Tibial nerve (tissue), 4 donors: ENCODE data around the gene ATG7. TPM values are rescaled to one million over a fixed set of nuclear protein-coding genes. Genes with fewer than 3 reads are reported as not detected.

Experiments used
- DNase-seq, 2 donors: peaks; one replicate each; pipeline ENCODE4 v3.0.0-alpha.2; 2019; ENCODE audit warnings: low spot score in 2 of 2
- H3K27ac ChIP-seq, 4 donors: fragments of 200-600 bp; sonication (generic) in 3 of 4; one replicate each; pipeline ENCODE4 v1.5.1; 2017 to 2019; ENCODE audit warnings: mild to moderate bottlenecking in 1 of 4
- H3K27me3 ChIP-seq, 2 donors: fragments of 200-600 bp; sonication (generic) in 1 of 2; one replicate each; pipeline versions ENCODE4 v1.5.1 to v1.6.0; 2017 to 2019
- H3K36me3 ChIP-seq, 3 donors: fragments of 200-600 bp; sonication (generic); one replicate each; pipeline ENCODE4 v1.5.1; 2018 to 2019
- H3K4me1 ChIP-seq, 4 donors: fragments of 200-600 bp; sonication (generic) in 3 of 4; one replicate each; pipeline ENCODE4 v1.5.1; 2017 to 2019
- H3K4me3 ChIP-seq, 4 donors: fragments of 200-600 bp; sonication (generic) in 3 of 4; one replicate each; pipeline ENCODE4 v1.5.1; 2017 to 2019; ENCODE audit warnings: mild to moderate bottlenecking in 1 of 4, moderate library complexity in 1 of 4
- H3K9me3 ChIP-seq, 4 donors: fragments of 200-600 bp; sonication (generic) in 3 of 4; one replicate each; pipeline ENCODE4 v1.5.1; 2017 to 2019
- EP300 ChIP-seq, 2 donors: sonication (generic); formaldehyde crosslinking; IDR thresholded peaks; one replicate each; pipeline ENCODE4 v1.6.1; 2017; ENCODE audit warnings: antibody characterized with exemption in 2 of 2, mild to moderate bottlenecking in 1 of 2
- POLR2A ChIP-seq, 2 donors: fragments of 450-650 bp; IDR thresholded peaks; one replicate each; pipeline ENCODE4 v1.6.1; 2017; ENCODE audit warnings: antibody characterized with exemption in 2 of 2, mild to moderate bottlenecking in 2 of 2, moderate library complexity in 2 of 2
- WGBS, 2 donors: methylation state at CpG; one replicate each; pipeline ENCODE4 v1.1.5; 2018; 5-methylcytosine and 5-hydroxymethylcytosine counted together
- total RNA-seq, 4 donors: library from RNA; depleted of rRNA; stranded (reverse); fragments of >200 nt; gene quantifications; one replicate each; pipeline ENCODE4 v1.1.0, GENCODE V29; 2016
- TF ChIP-seq, protein P1 (sequence below), 5 experiments: fragments of 200-600 bp in 3 of 5; fragments of 450-650 bp in 2 of 5; sonication (generic) in 3 of 5; IDR thresholded peaks; one replicate each; pipeline ENCODE4 v1.5.1; 2016 to 2019; ENCODE audit warnings: antibody characterized with exemption in 5 of 5, mild to moderate bottlenecking in 3 of 5, moderate library complexity in 2 of 5

The ATG7 gene
- total RNA-seq, 4 donors from 2014 or later = 71.0 to 94.0 (median 76.2) TPM

DNA sequence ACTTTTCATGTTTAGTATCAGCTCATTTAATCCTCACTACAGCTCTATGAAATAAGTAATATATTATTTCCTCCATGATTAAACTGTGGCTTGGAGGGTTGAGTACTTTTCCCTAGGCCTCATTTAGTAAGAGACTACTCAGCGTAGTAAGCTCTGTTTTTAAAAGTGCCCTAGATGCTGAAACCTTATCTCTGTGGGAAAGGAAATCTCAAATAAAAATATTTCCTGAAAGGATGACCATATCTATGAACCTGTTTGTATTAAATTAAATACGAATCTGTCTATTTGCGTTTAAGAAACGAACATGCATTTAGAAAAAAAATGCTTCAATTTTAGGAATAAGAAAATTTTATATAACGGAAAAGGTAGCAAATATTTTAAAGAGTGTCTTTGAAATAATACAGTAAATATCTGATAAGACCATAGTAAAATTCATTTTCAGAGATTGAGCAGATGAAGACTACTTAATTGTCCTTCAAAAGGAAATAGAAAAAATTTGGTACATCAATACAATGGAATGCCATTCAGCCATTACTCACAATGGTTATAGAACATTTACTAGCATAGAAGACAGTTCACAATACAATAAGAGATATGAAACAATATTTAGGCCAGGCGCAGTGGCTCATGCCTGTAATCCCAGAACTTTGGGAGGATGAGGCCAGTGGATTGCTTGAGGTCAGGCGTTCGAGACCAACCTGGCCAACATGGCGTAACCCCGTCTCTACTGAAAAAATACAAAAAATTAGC is 56.2 kb downstream of the ATG7 start:
- no peak for DNase-seq
- WGBS, 2 donors = 96% methylated on average over 10 of the region's 10 CpGs
- Histone ChIP-seq H3K27ac (no peak overlapping the region), H3K27me3 (no peaks in the 10 kb centered on the region), H3K4me3 (no peak overlapping the region), H3K9me3 (no peaks in the 10 kb centered on the region), H3K4me1 (peaks cover 0 to 9% (median 2%) of the 10 kb centered on the region in 4 donors), H3K36me3 (peaks cover 0 to 54% (median under 1%) of the 10 kb centered on the region in 3 donors)
- TF ChIP-seq, protein P1, sequence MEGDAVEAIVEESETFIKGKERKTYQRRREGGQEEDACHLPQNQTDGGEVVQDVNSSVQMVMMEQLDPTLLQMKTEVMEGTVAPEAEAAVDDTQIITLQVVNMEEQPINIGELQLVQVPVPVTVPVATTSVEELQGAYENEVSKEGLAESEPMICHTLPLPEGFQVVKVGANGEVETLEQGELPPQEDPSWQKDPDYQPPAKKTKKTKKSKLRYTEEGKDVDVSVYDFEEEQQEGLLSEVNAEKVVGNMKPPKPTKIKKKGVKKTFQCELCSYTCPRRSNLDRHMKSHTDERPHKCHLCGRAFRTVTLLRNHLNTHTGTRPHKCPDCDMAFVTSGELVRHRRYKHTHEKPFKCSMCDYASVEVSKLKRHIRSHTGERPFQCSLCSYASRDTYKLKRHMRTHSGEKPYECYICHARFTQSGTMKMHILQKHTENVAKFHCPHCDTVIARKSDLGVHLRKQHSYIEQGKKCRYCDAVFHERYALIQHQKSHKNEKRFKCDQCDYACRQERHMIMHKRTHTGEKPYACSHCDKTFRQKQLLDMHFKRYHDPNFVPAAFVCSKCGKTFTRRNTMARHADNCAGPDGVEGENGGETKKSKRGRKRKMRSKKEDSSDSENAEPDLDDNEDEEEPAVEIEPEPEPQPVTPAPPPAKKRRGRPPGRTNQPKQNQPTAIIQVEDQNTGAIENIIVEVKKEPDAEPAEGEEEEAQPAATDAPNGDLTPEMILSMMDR (IDR thresholded peaks at IDR 0.05) = no peak
- TF ChIP-seq POLR2A (IDR thresholded peaks at IDR 0.05) (no peak), EP300 (IDR thresholded peaks at IDR 0.05) (no peak)

DNA sequence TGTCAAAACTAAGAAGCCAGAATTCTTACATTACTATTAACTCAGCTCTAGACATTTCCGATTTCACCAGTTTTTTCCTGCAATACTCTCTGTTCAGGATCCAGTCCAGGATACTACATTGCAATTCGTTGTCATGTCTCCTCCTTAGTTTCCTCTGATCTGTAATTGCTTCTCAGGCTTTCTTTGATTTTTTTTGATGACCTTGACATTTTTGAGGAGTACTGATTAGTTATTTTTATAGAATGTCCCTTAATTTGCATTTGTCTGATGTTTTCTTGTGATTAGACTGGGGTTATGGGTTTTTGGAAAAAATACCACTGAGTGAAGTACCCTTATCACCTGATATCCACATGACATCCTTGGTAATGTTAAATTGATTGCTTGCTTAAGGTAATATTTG is 57.6 kb downstream of the ATG7 start:
- H3K27ac ChIP-seq = no peak overlapping the region
- DNase-seq = no peak
- TF ChIP-seq POLR2A (IDR thresholded peaks at IDR 0.05) (no peak), EP300 (IDR thresholded peaks at IDR 0.05) (no peak)
- TF ChIP-seq, protein P1 (IDR thresholded peaks at IDR 0.05) = no peak
- no peaks in the 10 kb centered on the region for H3K27me3 ChIP-seq
- H3K9me3 ChIP-seq = no peaks in the 10 kb centered on the region
- no peak overlapping the region for H3K4me3 ChIP-seq
- no peaks in the 10 kb centered on the region for H3K4me1 ChIP-seq
- 76 to 82% methylated on average over 2 of the region's 2 CpGs for WGBS, 2 donors
- peaks cover 0 to 60% (median 0%) of the 10 kb centered on the region in 3 donors for H3K36me3 ChIP-seq

DNA sequence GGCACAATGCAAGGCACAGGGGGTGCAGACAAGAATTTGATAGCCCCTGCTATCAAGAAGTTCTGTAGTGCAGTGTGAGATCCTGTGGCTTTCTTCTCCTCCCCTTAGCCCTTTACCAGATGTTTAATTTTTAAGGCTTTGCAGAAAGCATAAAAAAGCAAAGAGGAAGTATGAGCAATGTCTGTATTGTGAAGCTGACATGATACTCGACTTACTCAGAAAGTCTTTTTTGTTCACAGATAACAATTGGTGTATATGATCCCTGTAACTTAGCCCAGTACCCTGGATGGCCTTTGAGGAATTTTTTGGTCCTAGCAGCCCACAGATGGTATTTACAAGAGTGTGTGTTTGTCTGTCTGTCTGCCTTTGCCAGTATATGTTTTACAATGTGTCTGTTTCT is 58.9 kb downstream of the ATG7 start:
- 33 to 45% methylated on average over 1 of the region's 1 CpG for WGBS, 2 donors
- TF ChIP-seq EP300 (IDR thresholded peaks at IDR 0.05) = no peak
- no peak for TF ChIP-seq POLR2A (IDR thresholded peaks at IDR 0.05)
- TF ChIP-seq, protein P1 (IDR thresholded peaks at IDR 0.05) = no peak
- peaks cover 0 to 59% (median 0%) of the 10 kb centered on the region in 3 donors for H3K36me3 ChIP-seq

DNA sequence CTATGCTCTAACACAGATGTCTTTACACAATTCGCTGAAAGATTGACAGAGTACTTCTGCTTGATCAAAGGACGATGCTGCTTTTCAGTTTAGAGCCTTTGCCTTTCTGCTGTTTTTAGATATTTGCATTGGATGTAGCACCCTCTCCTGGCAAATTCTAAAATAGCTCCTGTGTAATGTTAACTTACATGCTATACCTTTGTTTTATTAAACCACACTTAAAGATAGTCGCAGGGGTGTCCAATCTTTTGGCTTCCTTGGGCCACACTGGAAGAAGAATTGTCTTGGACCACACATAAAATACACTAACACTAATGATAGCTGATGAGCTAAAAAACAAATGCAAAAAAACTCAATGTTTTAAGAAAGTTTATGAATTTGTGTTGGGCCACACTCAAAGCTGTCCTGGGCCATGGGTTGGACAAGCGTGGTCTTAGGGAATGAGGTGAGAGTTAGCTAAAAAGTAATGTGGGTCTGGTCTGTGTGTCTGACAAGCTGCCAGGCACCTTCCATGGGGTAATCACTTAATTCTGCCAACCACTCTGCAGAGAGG is 62.9 kb downstream of the ATG7 start:
- Histone ChIP-seq H3K9me3 (no peaks in the 10 kb centered on the region), H3K4me3 (no peak overlapping the region), H3K4me1 (peaks cover 0 to 3% (median 0%) of the 10 kb centered on the region in 4 donors), H3K27me3 (no peaks in the 10 kb centered on the region), H3K36me3 (peaks cover 0 to 42% (median 0%) of the 10 kb centered on the region in 3 donors), H3K27ac (no peak overlapping the region)
- 40 to 47% methylated on average over 4 of the region's 4 CpGs for WGBS, 2 donors
- DNase-seq = peak in 1 of 2 donors; percentile 77
- TF ChIP-seq POLR2A (IDR thresholded peaks at IDR 0.05) = no peak
- TF ChIP-seq, protein P1 (IDR thresholded peaks at IDR 0.05) = peak; percentile 41 to 78 (median 52)

More for the DNA sequence above, 58.9 kb downstream of the ATG7 start:
- Histone ChIP-seq H3K4me1 (peaks cover 0 to 3% (median 0%) of the 10 kb centered on the region in 4 donors), H3K4me3 (no peak overlapping the region), H3K27ac (no peak overlapping the region), H3K9me3 (no peaks in the 10 kb centered on the region), H3K27me3 (no peaks in the 10 kb centered on the region)
- no peak for DNase-seq

DNA sequence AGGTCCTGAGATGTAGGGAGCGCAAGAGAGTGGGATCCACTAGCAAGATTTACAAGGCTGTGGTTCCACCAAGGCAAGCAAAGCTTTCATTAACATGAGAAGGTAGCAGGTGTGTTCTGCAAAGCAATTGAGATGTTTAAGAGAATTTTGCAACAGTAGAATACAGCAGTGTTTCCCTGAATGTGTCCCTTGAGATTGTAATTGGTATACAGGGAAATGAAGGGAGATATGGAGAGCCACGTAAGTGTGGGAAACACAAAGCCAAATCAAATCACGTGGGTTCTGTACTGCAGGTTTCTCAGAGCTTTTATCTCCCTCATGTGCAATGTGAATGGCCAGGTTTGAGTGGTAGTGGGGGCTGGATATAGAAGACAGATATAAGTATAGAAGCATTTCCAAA is 67.3 kb downstream of the ATG7 start:
- no peaks in the 10 kb centered on the region for H3K27me3 ChIP-seq

More for the DNA sequence above, 67.3 kb downstream of the ATG7 start:
- no peak overlapping the region for H3K4me3 ChIP-seq
- 82 to 87% methylated on average over 3 of the region's 3 CpGs for WGBS, 2 donors
- peaks cover 0 to 3% (median 0%) of the 10 kb centered on the region in 4 donors for H3K4me1 ChIP-seq
- peaks cover 0 to 65% (median 0%) of the 10 kb centered on the region in 3 donors for H3K36me3 ChIP-seq
- DNase-seq = no peak
- H3K27ac ChIP-seq = no peak overlapping the region
- H3K9me3 ChIP-seq = no peaks in the 10 kb centered on the region
- no peak for TF ChIP-seq EP300 (IDR thresholded peaks at IDR 0.05)
- TF ChIP-seq POLR2A (IDR thresholded peaks at IDR 0.05) = no peak
